GM18517 (cell line): ENCODE data around the gene TNPO3.

Experiments
- ATAC-seq: cut with Tn5 transposase; IDR thresholded peaks from one replicate; pipeline ENCODE4 v1.9.1; 2021; ENCODE audit warnings: mild to moderate bottlenecking, moderate library complexity; ENCODE audit not compliant: unreplicated experiment

Gene TNPO3

DNA sequence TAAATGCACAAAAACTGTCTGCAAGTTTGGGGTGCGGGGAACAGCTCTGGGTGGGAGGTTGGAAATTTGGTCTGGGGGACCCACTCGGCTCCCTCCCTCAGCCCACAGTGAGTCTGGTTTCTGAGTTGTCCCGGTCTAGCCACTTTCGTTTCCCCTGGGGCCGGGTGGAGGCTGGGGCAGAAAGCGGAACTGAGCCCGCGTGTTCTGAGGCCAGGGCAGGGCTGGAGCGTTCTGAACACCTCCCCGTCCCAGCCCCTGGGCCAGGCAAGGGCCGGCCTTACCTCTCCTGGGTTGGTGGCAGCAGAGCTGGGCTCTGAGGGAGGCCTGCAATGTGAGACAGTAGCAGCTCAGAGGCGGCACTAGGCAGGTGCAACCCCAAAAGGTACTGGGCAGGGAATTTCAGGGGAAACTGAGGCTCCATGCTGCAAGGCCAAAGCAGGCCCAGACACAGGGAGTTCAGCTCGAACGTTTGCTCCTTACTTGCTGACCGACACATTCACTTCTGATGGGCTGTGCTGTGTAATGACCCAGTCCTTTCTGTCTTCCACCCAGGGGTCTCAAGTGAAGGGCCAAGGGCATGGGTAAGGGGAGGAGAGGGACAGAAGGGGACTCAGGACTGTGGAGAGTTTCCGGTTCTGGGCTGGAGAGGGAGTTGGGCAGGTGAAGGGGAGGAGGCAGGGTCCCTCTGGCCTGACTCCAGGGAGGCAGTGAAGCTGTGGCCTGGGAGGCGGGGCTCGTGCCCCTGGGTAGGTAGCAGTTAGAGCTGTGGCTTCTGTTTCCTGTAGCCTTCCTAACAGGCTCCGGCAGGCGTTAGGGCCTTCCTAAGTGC is 114.2 kb downstream of the TNPO3 start:
- peak; percentile 45 for ATAC-seq

- ATAC-seq: peak; percentile 22
Observed at GRCh38 chr7:128939861-128940410, 115.0 kb downstream of the TNPO3 start.

DNA sequence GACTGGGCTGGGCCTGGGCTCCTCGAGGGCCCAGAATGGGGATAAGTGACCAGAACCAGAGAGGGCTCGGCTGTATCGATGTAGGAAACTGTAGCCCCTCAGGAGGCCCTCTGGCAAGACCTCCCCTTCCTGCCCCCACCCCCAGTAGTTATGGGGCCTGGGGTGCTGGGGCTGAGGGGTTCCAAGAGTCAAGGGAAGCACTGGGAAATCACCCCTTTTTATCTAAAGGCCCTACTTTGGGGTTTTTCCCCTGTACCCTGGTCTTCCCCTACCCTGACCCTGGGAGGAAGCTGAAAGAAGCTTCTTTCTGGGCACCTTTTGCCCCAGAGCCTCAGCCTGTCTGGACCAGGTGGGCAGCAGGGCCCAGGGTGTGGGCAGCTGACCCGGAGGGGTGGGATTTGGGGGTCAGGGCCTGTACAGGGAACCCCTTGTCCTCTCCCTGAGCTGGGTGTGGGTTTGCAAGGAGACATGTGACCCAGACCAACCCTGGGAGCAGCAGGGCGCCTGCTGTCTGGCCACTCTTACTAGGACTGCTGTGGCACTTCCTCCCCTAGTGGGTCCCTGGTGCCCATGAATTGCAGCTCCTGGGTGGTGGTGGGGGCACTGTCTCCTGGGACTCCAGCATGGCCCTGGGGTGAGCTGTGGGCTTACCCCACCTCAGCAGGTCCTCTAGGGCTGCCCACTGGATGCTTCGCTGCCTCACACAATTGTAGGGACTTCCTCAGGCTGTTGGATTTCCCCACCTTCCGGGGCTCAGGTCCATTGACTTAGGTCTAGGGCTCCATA is 115.6 kb downstream of the TNPO3 start:
- ATAC-seq: peak; percentile 19

GRCh38 chr7:128938544-128939074 is 116.3 kb downstream of the TNPO3 start:
- ATAC-seq: no peak

- no peak for ATAC-seq
Observed at GRCh38 chr7:128937647-128938543, 117.0 kb downstream of the TNPO3 start, which contains the start of gene IRF5. Gene IRF5, plus strand, starts transcription at chr7:128937927. Its CDS starts 4,155 bp downstream, at chr7:128942082.

GRCh38 chr7:128937271-128937646 is 117.7 kb downstream of the TNPO3 start:
- no peak for ATAC-seq

- ATAC-seq: no peak
Observed at GRCh38 chr7:128936798-128937197, 118.1 kb downstream of the TNPO3 start.

- no peak for ATAC-seq
Observed at GRCh38 chr7:128935342-128935730, 119.6 kb downstream of the TNPO3 start.

- ATAC-seq: peak; percentile 35
Observed at GRCh38 chr7:128934361-128935341, 120.3 kb downstream of the TNPO3 start.

- no peak for ATAC-seq
Observed at GRCh38 chr7:128933180-128933891, 121.6 kb downstream of the TNPO3 start.

GRCh38 chr7:128932862-128933179 is 122.1 kb downstream of the TNPO3 start:
- ATAC-seq: no peak

- ATAC-seq: no peak
Observed at GRCh38 chr7:128931965-128932861, 122.7 kb downstream of the TNPO3 start.

DNA sequence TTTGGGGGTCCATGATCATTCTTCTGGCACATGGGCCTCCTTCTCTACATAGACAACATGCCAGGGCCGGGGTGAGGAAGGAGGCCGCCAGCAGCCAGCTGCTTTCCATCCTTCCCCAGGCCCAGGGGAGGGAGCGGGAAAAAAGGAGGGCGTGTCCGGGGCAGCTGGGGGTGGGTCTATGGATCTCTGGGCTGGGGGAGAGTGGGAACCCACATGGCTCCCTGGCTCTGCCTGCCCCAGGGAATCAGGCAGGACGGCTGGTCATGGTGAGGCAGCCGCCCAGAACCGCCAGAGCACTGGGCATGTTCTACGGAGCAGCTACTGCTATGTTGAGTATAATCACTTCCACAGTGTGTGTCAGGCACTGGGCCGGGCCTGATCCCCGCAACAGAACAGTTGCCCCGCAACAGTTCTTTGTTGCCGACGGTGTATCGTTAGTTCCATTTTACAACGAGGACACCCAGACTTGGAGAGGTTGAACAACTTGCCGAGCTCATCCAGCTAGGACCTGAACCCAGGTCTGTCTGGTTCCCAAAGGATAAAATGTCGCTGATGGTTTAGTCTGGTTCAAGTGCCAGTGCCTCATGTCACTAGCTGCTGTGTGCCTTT is 123.6 kb downstream of the TNPO3 start:
- no peak for ATAC-seq

DNA sequence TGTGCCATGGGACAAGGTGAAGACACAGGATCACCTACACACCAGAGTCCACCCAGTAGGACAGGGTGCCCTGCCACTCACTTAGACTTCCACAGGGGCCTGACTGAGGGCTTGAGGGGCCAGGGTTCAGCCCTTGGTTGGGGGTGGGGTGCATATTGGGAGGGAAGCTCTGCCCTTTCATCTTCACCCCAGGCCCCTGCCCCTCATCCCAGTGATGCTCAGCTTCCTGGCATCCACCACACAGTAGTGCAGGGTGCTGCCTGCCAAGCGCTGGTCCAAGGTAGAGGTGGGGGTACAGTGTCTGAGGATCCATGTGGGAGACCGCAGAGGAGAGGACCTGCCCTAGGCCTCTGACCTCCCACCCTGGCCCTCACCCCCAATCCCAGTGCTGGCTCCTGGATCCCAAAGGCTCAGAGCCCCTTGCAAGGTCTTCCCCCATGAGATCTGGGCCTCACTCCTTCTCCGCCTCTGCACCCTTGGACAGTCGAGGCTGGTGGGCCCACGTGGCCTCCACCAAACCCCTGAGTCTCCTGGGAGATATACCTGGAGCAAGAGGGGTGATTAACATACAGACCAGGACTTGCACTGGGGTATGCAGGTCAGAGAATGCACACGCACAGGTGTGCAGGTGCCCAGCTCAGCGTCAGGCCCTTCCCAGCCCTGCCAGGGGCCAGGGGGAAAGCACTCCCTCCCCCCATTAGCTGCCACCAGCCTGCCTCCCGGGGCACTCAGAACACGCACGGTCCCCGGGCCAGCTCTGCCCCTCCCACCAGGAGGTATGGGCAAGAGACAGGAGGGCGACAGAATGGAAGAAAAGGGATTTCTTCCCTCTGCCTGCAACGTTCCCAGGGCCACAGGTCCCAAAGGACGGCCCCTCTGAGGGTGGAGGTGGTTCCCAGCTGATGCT is 125.8 kb downstream of the TNPO3 start:
- ATAC-seq: no peak

DNA sequence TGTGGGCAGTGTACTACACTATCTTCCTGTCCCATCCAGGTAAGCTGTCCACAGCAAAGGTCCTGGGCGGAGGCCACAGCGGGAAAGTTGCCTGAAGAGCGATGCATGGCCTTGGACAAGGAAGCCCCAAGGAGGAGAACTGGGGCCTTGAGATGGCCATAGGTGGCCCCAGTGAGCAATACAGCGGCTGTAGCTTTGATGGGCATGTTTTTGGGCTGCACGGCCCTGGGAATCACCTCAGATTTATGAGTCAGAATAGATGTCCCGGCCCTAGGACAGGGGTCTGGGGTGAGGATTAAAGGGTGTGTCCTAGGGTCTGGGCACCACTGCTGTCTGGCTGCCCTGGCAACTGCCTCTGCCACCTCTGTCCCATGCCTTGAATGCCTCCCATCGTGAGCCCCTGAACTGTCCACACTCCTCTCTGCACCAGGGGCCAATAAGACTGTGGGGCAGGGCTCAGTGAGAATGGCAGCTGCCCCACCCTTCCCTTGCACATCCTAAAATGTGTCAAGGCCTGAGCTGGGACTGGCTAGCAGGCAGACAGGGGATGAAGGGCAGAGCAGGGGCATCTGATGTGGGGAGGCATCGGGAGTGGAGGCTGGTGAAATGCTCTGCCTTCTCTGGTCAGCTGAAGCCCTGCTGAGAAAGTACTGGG is 126.6 kb downstream of the TNPO3 start:
- no peak for ATAC-seq
